Neuron (in vitro differentiated cells): ENCODE data around the gene EIF4B.

Experiments used
- H2AFZ ChIP-seq: one replicate; pipeline ENCODE4 v1.6.1; 2013; ENCODE audit warnings: low read depth, mild to moderate bottlenecking, inconsistent platforms, low read length, moderate library complexity
- H3K27me3 ChIP-seq: one replicate; pipeline ENCODE4 v1.6.1; 2013; ENCODE audit warnings: low read length; ENCODE audit not compliant: insufficient read depth
- H3K36me3 ChIP-seq: one replicate; pipeline ENCODE4 v1.6.1; 2013; ENCODE audit warnings: low read length; ENCODE audit not compliant: insufficient read depth
- H3K4me1 ChIP-seq: one replicate; pipeline ENCODE4 v1.6.1; 2013; ENCODE audit warnings: low read length; ENCODE audit not compliant: insufficient read depth
- H3K4me3 ChIP-seq: 2 replicates; pipeline ENCODE4 v1.5.1; 2013; ENCODE audit warnings: mild to moderate bottlenecking, low read length, moderate library complexity
- H3K9me3 ChIP-seq: one replicate; pipeline ENCODE4 v1.6.1; 2013; ENCODE audit warnings: low read length

Gene EIF4B

DNA sequence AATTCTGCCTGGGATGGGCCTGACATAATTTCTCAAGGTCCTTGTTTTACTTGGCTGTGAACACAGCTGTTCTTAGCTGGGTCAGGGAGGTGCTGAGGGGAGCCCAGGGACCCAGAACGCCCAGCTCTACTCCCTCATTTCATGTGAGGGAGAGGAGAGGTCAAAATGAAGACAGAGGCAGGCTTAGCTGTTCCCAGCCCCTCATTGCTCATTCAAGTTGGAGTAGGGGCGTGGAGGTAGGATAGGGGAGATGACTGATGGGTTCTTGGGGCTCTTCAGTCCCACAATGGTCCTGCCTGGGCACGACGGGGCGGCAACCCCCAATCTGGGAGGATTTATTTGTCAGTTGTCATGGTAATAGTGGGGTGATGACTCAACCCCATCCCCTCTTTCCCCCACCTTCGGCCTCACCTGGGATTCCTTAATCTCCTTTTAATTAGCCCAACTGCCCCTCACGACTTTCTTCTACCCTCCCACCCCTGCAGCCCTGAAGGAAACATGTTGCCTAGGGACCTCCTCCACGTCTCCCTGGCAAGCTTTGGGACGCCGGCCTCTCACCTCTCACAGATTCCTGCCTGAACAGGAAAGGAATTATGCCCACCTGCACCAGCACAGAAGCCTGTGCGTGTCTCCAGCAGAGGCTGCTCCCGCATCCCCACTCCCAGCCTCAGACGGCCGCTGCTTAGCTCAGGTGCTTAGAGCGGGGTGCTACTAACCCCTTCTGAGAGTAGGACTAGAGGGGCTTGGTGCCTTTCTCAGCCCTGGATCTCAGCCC is 62.7 kb downstream of the EIF4B start:
- H3K4me1 ChIP-seq: peaks cover 13% of the 10 kb centered on the region
- H3K27me3 ChIP-seq: no peaks in the 10 kb centered on the region
- H3K4me3 ChIP-seq: no peak overlapping the region
- H3K36me3 ChIP-seq: peaks cover 5% of the 10 kb centered on the region
- H2AFZ ChIP-seq: no peak overlapping the region
- H3K9me3 ChIP-seq: no peaks in the 10 kb centered on the region

DNA sequence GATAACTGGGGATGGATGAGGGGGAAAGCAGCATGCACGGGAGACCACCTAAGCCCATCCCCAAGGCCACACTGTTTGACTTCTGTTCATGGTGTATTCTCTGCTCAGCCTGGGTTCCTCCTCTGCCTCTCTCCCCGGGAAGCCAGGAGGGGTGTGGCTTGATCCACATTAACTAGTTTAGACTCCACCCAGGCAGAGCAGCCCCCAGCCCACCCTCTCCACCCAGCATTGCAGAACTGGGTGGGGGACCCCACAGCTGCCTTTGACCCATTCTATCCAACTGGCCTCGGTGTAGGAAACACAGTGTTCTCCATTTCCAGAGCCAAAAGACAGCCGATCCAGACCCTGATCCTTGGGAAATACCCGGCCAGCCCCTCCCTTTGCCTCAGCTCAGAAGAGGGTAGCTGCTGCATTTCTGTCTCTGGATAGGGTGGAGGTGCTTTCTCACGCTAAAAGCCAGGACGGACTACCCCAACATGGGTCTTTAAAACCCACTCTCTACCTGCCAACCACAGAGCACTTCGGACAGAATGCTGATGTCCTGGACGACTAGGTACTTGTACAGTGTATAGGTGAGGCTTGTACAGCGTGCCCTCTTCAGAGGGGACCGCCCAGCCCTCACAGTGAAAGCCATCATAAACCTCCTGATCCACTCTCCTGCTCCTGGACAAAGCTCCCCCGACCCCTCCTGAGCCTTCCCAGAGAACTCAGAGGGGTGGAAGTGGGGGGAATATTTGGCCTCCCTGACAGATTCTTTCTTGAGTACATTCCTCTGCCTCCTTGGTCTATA is 63.6 kb downstream of the EIF4B start:
- no peak overlapping the region for H2AFZ ChIP-seq
- H3K4me1 ChIP-seq: peaks cover 13% of the 10 kb centered on the region
- peaks cover 10% of the 10 kb centered on the region for H3K36me3 ChIP-seq
- H3K27me3 ChIP-seq: no peaks in the 10 kb centered on the region
- no peak overlapping the region for H3K4me3 ChIP-seq
- no peaks in the 10 kb centered on the region for H3K9me3 ChIP-seq

DNA sequence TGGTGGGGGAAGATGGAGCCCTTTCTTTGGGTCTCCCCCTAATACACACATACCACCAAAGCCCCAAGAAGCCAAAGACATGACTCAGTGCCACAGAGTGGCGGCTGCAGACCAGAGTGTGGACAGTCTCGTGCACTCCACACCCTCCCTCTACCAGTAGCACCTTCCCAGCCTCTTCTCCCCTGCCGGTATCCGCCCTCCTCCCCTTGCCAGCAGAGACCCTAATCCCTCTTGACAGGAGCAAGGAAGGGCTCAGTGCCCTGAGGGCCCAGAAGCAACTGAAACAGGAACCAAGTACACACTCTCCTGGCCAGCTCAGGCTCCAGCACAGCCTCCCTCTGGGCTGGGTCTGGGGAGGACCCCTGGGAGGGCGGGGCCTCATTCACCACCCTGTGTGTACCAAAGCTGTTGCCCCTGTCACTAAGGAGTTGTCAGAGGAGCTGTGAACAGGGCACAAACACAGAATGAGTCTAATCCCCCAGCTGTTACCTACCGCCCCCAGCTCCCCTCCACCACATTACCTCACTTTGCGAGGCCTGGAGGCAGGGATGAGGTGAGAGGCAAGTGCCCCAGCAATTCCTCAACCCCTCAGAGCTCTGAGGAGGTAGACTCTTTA is 64.7 kb downstream of the EIF4B start:
- H3K4me3 ChIP-seq: no peak overlapping the region
- H3K36me3 ChIP-seq: peaks cover 16% of the 10 kb centered on the region
- no peaks in the 10 kb centered on the region for H3K27me3 ChIP-seq
- peaks cover 13% of the 10 kb centered on the region for H3K4me1 ChIP-seq
- no peaks in the 10 kb centered on the region for H3K9me3 ChIP-seq
- H2AFZ ChIP-seq: no peak overlapping the region

DNA sequence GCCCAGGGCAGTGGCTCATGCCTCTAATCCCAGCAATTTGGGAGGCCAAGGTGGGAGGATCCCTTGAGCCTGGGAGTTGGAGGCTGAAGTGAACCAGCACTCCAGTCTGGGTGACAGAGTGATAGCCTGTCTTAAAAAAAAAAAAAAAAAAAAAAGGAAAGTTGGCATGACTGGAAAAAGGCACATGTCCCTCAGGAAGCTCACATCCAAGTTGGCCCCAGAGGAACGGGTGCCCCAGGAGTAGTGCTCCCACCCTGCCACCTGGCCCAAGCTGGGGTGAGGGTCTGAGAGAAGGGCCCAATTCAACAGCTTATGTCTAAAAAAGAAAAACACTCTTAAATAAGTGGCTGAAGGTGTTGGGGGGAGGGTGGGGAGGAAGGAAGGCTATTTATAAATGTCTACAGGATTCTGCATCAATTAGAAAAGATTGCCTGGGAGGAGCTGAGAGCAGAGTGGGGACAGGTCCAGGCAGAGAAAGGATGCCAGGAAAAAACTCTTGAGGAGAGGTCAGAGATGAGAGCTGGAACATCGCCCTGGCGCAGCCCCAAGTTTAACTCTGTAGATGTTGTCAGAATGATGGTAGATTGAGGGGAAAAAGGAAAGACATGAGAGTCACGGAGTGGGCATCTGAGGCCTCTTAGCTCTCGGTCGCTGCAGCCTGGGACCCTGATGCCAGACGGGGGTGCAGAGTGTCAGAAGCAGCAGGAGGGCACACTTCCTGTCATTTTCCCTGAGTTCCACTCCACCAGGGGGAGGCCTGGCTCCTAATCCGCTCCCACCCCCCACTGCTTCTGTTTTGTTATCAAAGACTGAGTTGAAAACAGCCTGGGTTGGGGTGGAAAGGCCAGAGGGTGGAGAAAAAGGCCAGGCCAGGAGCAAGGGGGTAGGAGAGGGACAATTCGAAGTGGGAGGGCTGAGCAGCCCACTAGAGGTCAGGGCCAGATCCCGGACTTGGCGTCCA is 65.6 kb downstream of the EIF4B start:
- Histone ChIP-seq H3K4me3 (no peak overlapping the region), H2AFZ (no peak overlapping the region)

DNA sequence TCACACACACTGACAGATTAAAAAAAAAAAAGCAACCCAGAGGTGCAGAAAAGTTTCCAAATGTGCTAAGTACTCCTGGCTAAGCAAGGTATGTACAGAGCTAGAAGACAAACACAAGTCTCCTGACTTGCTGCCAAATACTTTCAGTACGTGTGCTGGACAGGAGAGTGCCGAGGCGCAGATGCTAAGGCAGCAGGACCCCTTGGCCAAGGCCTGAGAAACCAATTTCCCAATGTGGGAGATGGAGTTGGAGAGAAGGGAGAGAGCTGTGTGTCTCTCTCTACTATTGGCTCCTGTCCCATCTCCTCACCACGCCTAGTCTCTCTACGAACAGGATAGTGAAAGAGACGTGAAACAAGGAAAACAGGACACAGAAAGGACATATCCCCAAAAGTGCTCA is 67.6 kb downstream of the EIF4B start:
- Histone ChIP-seq H3K4me1 (peaks cover 17% of the 10 kb centered on the region), H2AFZ (no peak overlapping the region), H3K9me3 (no peaks in the 10 kb centered on the region), H3K27me3 (no peaks in the 10 kb centered on the region), H3K4me3 (no peak overlapping the region), H3K36me3 (peaks cover 18% of the 10 kb centered on the region)

More for the DNA sequence above, 65.6 kb downstream of the EIF4B start:
- Histone ChIP-seq H3K36me3 (peaks cover 18% of the 10 kb centered on the region), H3K9me3 (no peaks in the 10 kb centered on the region), H3K27me3 (no peaks in the 10 kb centered on the region), H3K4me1 (peaks cover 13% of the 10 kb centered on the region)

DNA sequence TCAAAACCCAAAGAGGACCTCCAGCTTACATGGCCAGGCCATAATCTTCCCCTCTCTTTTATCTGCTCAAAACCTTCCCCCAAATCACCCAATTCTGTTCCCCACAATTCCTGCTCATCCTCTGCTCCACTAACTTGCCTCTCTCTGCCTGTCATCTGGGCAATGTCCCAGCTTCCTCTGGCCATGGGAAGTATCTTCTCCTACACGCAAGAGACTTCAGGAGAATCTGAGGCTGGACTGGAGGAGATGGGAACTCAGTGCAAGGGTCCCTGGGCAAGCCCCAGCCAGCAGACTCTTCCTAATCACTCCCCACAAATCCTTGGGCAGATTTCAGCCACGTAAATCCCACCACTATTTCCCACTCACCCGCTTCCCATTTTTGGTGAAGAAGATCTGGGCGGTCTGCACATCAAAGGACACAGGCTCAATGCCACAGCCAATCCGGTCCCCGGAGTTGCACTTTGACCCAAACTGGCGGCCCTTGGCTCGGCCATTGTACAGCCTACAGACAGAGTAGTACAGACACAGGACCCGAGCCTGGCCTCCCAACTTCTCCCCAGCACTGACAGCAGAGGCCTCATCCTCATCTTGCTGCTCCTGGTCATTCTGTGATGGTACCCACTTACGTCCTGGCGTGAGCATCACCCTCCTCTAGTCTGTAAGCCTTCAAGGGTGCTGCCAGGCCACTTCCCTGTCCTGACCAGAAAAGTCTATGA is 68.2 kb downstream of the EIF4B start:
- H3K4me1 ChIP-seq: peaks cover 17% of the 10 kb centered on the region
- no peaks in the 10 kb centered on the region for H3K9me3 ChIP-seq
- H3K4me3 ChIP-seq: no peak overlapping the region
- no peak overlapping the region for H2AFZ ChIP-seq
- peaks cover 18% of the 10 kb centered on the region for H3K36me3 ChIP-seq
- H3K27me3 ChIP-seq: no peaks in the 10 kb centered on the region

DNA sequence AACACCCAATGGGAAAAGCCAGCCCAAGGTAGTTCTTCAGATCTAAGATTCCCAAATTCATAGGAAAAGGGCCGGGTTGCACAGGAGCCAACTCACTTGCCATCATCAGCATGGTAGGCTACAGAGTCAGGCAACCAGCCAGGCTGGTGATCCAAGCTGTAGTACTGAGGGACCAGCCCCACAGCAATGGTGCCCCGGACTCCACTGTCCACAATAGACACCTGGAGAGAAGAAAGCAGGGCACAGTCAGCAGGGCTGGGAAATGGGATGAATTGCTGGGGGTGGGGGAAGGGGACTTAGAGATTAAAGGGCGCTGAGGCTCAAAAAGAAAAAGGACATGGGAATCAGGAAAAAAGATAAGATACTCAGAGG is 68.7 kb downstream of the EIF4B start:
- peaks cover 19% of the 10 kb centered on the region for H3K4me1 ChIP-seq
- H3K4me3 ChIP-seq: no peak overlapping the region

DNA sequence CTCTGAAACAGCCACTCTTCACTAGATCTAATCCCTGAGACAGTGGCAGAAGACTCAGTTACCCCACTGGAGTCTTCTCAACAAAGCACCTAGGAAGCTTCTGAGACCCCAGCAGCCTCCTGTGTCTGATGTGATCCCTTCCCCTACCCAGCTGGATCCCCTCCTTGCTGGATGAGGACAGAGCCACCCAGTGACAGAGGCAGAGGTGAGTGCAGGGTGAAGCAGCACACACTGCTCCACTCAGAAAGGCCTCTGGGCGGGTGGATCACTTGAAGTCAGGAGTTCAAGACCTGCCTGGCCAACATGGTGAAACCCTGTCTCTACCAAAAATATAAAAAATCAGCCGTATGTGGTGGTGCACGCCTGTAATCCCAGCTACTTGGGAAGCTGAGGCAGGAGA is 70.2 kb downstream of the EIF4B start:
- H3K4me1 ChIP-seq: peaks cover 19% of the 10 kb centered on the region
- no peak overlapping the region for H2AFZ ChIP-seq
- H3K27me3 ChIP-seq: no peaks in the 10 kb centered on the region
- H3K36me3 ChIP-seq: peaks cover 18% of the 10 kb centered on the region
- H3K4me3 ChIP-seq: no peak overlapping the region
- no peaks in the 10 kb centered on the region for H3K9me3 ChIP-seq

More for the DNA sequence above, 68.7 kb downstream of the EIF4B start:
- Histone ChIP-seq H3K27me3 (no peaks in the 10 kb centered on the region), H3K9me3 (no peaks in the 10 kb centered on the region), H2AFZ (no peak overlapping the region), H3K36me3 (peaks cover 18% of the 10 kb centered on the region)

DNA sequence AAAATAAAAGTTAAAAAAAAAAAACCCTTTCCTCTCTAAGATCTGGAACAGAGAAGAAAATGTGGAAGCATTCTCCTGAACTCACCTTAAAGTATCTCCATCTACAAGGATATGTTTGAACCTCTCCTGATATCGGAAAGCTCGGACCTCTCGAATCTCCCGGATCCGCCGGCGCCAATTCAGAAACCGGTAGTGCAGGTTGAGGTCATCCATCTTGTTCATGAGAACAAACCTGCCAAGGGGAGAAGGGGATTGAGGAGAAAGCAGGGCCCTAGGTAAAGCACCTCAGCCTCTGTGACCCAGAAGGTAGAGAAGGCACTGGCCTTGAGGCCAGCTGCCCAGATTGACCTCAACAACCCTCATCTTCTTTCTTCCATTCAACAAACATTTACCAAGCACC is 70.8 kb downstream of the EIF4B start:
- Histone ChIP-seq H3K36me3 (peaks cover 18% of the 10 kb centered on the region), H3K4me3 (no peak overlapping the region), H3K9me3 (no peaks in the 10 kb centered on the region), H3K27me3 (no peaks in the 10 kb centered on the region), H3K4me1 (peaks cover 16% of the 10 kb centered on the region), H2AFZ (no peak overlapping the region)

DNA sequence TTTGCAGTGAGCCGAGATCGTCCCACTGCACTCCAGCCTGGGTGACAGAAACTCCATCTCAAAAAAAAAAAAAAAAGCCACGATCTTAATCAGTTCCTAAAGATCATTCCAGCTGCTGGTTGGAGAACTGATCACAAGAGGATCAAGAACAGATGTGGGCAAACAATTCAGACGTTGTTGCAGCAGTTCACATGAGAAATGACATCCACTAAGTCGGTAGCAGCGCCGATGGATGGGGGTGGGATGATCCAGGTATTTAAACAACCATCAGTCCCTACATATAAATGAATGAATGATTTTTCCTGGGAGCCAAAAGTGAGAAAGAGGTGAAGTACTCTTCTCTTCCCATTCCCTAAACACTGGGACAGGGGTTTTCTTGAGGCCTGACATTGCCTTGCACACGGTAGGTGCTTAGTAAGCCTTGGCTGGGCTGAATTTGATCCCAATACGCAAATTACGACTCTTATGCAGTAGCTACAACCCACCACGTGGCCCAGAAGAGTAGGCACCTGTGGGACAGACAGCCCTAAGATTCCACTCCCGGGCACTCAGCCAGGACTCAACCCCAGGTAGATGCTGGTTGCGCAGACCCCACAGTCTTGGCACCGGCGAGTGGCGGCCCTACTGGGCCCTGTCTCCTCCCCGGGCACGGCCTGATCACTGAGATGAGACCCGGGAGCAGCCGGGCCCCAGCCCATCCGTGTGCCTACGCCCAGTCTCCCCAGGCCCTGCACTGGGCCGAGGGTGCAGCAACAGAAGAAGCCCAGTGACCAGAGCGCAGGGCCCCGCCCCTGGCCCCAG is 72.4 kb downstream of the EIF4B start:
- Histone ChIP-seq H3K9me3 (no peaks in the 10 kb centered on the region), H3K4me3 (peak overlapping the region; percentile 79), H3K27me3 (no peaks in the 10 kb centered on the region), H3K4me1 (peaks cover 6% of the 10 kb centered on the region), H3K36me3 (peaks cover 18% of the 10 kb centered on the region), H2AFZ (peak overlapping the region; percentile 48)

DNA sequence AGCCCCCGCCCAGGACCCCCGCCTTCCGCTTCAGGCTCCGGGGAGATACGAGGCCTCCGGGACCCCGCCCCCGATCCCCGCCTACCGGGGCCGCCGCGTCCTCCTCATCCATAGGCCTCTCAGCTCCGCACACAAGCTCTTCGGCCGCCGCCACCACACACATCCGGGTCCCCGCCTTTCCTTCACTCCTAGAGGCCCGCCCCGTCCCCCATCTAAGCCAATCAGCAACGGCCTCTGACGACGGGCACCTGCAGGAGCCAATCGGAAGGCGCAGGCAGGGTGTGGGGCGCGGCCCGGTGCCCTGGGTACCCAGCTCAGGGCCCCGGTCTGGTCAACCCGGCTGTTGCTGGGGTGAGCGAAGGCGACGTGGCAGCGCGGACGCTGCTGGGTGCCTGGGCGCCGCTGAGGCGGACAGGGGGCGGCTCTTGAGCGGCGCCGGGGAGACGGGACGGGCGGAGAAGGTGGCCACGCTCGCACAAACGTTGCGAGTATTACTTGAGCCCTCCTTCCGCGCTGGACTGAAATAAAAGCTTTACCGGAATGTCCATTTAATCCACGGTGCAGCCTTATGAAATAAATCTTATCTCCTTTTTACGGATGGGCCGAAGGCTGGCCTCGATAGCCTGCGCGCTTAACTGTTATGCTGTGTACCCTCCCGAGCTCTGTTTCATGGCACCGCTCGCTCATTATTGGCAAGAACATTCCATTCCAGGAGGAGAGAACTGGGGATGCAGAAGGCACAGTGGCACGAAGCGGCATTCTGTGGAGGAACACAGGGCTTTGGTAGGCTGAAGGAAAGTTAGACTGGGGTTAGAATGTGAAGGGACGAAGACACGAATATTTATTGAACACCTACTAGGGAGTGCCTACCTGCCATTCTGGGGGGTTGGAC is 73.2 kb downstream of the EIF4B start, which contains the start of gene SPRYD3:
SPRYD3 (minus strand) TSS at position 165 of the 892 bp plus-strand sequence; CDS start at position 108, 57 bp downstream.
- Histone ChIP-seq H3K4me1 (peaks cover 6% of the 10 kb centered on the region), H3K36me3 (peaks cover 12% of the 10 kb centered on the region), H3K9me3 (no peaks in the 10 kb centered on the region), H3K4me3 (peak within 1 kb of the TSS; percentile 79), H2AFZ (peak within 1 kb of the TSS; percentile 59), H3K27me3 (no peaks in the 10 kb centered on the region)
